Transverse colon (tissue), 4 donors: ENCODE data around the gene CAPN11. TPM values are rescaled to one million over a fixed set of nuclear protein-coding genes. Genes with fewer than 3 reads are reported as not detected.
A peak's percentile ranks its signal among the peaks of the same experiment; 100 is the strongest.

Source experiments
- DNase-seq: peaks from one replicate; pipeline ENCODE4 v3.0.0-alpha.2; 2019
- H3K27ac ChIP-seq, 4 donors: fragments of 200-600 bp; sonication (generic); 2 replicates each; pipeline ENCODE4 v1.5.1; 2016 to 2018; ENCODE audit warnings: inconsistent platforms in 4 of 4
- H3K27me3 ChIP-seq: fragments of 200-600 bp; sonication (generic); 2 replicates; pipeline ENCODE4 v1.5.1; 2017; ENCODE audit warnings: inconsistent platforms
- H3K36me3 ChIP-seq, 4 donors: fragments of 200-600 bp; sonication (generic); 2 replicates each; pipeline ENCODE4 v1.5.1; 2017 to 2019; ENCODE audit warnings: inconsistent platforms in 4 of 4
- H3K4me1 ChIP-seq, 4 donors: fragments of 200-600 bp; sonication (generic); 2 replicates each; pipeline ENCODE4 v1.5.1; 2017 to 2020; ENCODE audit warnings: inconsistent platforms in 4 of 4
- H3K4me3 ChIP-seq, 4 donors: fragments of 200-600 bp; sonication (generic); 1 replicate in 1 of 4; 2 replicates in 3 of 4; pipeline versions ENCODE4 v1.5.1 to v1.6.1; 2017 to 2019; ENCODE audit warnings: inconsistent platforms in 4 of 4
- H3K9me3 ChIP-seq, 2 donors: fragments of 200-600 bp; sonication (generic); 2 replicates each; pipeline ENCODE4 v1.5.1; 2017 to 2019; ENCODE audit warnings: inconsistent platforms in 2 of 2
- CTCF ChIP-seq, 5 experiments: fragments of 200-600 bp in 3 of 5; fragments of 450-650 bp in 2 of 5; sonication (generic) in 3 of 5; IDR thresholded peaks; 1 replicate in 2 of 5; 2 replicates in 3 of 5; pipeline ENCODE4 v1.5.1; 2016 to 2017; ENCODE audit warnings: antibody characterized with exemption in 5 of 5, inconsistent platforms in 3 of 5, mild to moderate bottlenecking in 2 of 5, moderate library complexity in 1 of 5
- EP300 ChIP-seq: sonication (generic); formaldehyde crosslinking; IDR thresholded peaks from one replicate; pipeline ENCODE4 v1.6.1; 2017; ENCODE audit warnings: antibody characterized with exemption, low read depth
- POLR2A ChIP-seq: fragments of 450-650 bp; IDR thresholded peaks from one replicate; pipeline ENCODE4 v1.6.1; 2016; ENCODE audit warnings: antibody characterized with exemption, mild to moderate bottlenecking, moderate library complexity
- POLR2AphosphoS5 ChIP-seq, 3 donors: sonication (generic); formaldehyde crosslinking; IDR thresholded peaks; one replicate each; pipeline ENCODE4 v1.6.1; 2016; ENCODE audit warnings: antibody characterized with exemption in 3 of 3
- WGBS, 2 donors: methylation state at CpG; one replicate each; pipeline ENCODE4 v1.1.5; 2018; ENCODE audit warnings: low coverage in 1 of 2; 5-methylcytosine and 5-hydroxymethylcytosine counted together
- in situ Hi-C, 4 donors: fragments of 200-750 bp; cut with MboI; loops; one replicate each; pipeline versions ENCODE4 v1.15.0 to v1.15.1; 2017; ENCODE audit warnings: low sequenced_read_pairs in 3 of 4, low pct_ligation_motif_present in 1 of 4, low pct_unique_long_range_greater_than_20kb in 1 of 4
- intact Hi-C: fragments of 100-400 bp; cut with DNase I; formaldehyde crosslinking; loops from one replicate; pipeline ENCODE4 v1.15.1; 2023; ENCODE audit warnings: low total_unique reads
- total RNA-seq, 4 donors: library from RNA; depleted of rRNA; stranded (reverse); fragments of >200 nt; gene quantifications; one replicate each; pipeline ENCODE4 v1.1.0, GENCODE V29; 2016

Gene CAPN11
- total RNA-seq, 4 donors from 2014 or later: 1.6 to 19.8 (median 4.9) TPM; not detected in 1

- Histone ChIP-seq H3K4me1 (peaks cover 40 to 93% (median 71%) of the 10 kb centered on the region in 4 donors), H3K27me3 (peaks cover 4% of the 10 kb centered on the region), H3K36me3 (no peaks in the 10 kb centered on the region), H3K27ac (peak overlapping the region; percentile 85 to 94 (median 86)), H3K4me3 (peak overlapping the region; percentile 19 to 79 (median 56)), H3K9me3 (no peaks in the 10 kb centered on the region)
- TF ChIP-seq POLR2A: no peak
- TF ChIP-seq POLR2AphosphoS5 (IDR thresholded peaks at IDR 0.05): no peak
- no peak for TF ChIP-seq CTCF (IDR thresholded peaks at IDR 0.05)
- TF ChIP-seq EP300: no peak
- no peak for DNase-seq
- WGBS, 2 donors: 7 to 19% methylated on average over 16 to 26 of the region's 26 CpGs
- in situ Hi-C loops: no loop called here
- intact Hi-C loops: no loop called here
Observed at GRCh38 chr6:44222486-44223318, 64.1 kb downstream of the CAPN11 start.

DNA sequence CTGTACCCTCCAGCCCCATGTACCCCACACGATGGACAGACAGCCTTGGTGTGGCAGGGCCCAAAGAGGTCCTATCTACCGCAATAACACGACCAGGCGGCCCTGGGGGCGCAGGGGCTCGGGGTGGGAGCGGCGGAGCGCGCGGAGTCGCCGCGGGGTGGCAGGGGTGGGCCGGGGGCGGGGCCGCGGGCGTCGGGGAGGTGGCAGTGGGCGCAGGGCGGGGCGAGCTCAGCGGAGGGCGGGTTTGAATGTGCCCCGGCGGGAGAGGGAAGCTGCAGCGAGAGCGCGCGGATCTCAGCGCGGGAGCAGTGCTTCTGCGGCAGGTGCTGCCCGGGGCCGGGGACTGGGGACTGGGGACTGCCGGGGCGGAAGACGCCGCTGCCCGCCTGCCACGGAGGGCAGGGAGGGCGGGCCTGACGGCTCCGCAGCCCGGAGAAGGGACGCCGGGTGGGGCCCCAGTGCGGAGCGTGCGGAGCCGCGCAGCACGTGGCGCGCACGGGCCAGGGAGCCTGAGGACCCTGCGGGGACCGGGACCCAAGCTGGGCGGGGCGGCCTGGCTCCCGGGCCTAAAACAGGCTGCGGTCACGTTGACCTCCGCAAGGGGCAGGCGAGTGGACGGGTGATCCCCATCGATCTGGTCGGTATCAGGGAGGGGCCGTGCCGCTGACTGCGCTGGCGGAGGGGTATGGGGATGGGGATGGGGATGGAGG, 64.9 kb downstream of the CAPN11 start, which contains the start of gene SLC29A1:
Gene SLC29A1 (plus strand): TSS at position 277 of the 710 bp plus-strand sequence. CDS start 3,719 bp downstream, outside the sequence.
- DNase-seq: peak; percentile 79
- in situ Hi-C loops: no loop called here
- Histone ChIP-seq H3K9me3 (no peaks in the 10 kb centered on the region), H3K36me3 (no peaks in the 10 kb centered on the region), H3K4me3 (peak within 1 kb of the TSS; percentile 51 to 79 (median 58)), H3K27ac (peak within 1 kb of the TSS; percentile 85 to 94 (median 86)), H3K4me1 (peaks cover 33 to 94% (median 67%) of the 10 kb centered on the region in 4 donors), H3K27me3 (peaks cover 4% of the 10 kb centered on the region)
- TF ChIP-seq POLR2AphosphoS5 (IDR thresholded peaks at IDR 0.05): peak; percentile 68 to 73 (median 70)
- no peak for TF ChIP-seq POLR2A
- peak in 1 of 5 experiments; percentile 16 for TF ChIP-seq CTCF (IDR thresholded peaks at IDR 0.05)
- WGBS, 2 donors: 0% methylated on average over 27 of the region's 73 CpGs; no CpG with 5 or more reads in 1 of the 2 donors
- intact Hi-C loops: no loop called here

DNA sequence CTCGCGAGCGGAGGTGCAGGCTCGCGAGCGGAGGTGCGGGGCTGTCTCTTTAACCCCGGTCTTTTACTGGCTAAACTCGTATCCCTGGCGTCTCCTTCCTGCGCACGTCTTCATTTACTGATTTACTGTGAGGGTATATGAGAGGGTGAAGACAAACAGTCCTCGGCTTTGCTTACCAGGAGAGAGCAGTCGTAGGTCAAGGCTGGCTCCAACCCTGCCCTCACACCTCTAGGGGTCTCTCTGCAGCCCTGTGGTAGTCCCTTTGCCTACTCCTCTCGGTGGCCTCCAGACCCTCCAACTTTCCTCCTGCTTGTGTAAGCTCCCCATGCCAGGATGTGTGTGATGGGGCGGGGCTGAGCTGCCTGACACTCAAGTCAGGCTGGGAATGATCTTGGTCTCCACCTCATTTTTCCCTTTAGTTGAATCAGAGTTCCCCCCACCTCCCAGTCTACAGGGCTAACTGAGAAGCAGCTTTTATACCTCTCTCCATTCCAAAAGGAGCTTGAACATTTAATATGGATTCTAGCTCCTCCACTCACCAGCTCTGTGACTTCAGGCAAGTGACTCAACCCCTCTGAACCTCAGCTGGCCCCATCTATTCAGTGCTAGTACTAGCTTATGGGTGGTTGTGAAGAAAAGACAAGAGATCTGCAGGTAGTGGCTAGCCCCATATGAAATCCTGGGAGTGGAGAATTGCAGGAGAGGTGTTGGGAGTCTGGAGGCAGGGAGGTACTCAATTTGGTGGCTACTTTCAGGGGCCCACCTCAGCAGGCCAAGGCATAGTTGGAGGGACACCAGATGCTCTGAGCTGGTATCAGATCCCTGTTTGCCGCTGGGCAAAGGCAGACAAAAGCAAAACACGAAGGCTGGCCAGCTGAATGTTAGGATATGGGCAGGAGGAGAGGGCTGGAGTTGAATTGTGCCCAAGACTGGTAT, 65.7 kb downstream of the CAPN11 start:
- intact Hi-C loops (no loop called here), in situ Hi-C loops (no loop called here)
- Histone ChIP-seq H3K36me3 (no peaks in the 10 kb centered on the region), H3K27me3 (peaks cover 4% of the 10 kb centered on the region), H3K9me3 (no peaks in the 10 kb centered on the region), H3K27ac (peak overlapping the region; percentile 85 to 94 (median 86)), H3K4me3 (peak overlapping the region; percentile 51 to 79 (median 58)), H3K4me1 (peaks cover 32 to 86% (median 59%) of the 10 kb centered on the region in 4 donors)
- no peak for DNase-seq
- TF ChIP-seq CTCF (IDR thresholded peaks at IDR 0.05) (no peak), POLR2AphosphoS5 (IDR thresholded peaks at IDR 0.05) (no peak), EP300 (no peak), POLR2A (no peak)
- 7% methylated on average over 14 of the region's 18 CpGs; no CpG with 5 or more reads in 1 of the 2 donors for WGBS, 2 donors
